Measurements from ENCODE around the gene PTPN12.
A peak's percentile ranks its signal among the peaks of the same experiment; 100 is the strongest.

The PTPN12 gene

GRCh38 chr7:77662869-77663268 is 125.8 kb downstream of the PTPN12 start:
- no peak for DNase-seq (ENCODE audit: low read depth, low spot score)

GRCh38 chr7:77664715-77665114 is 127.6 kb downstream of the PTPN12 start:
- DNase-seq (ENCODE audit: low read depth, low spot score): no peak

- DNase-seq (ENCODE audit: low read depth, low spot score): no peak
These were observed 128.1 kb downstream of the PTPN12 start for GRCh38 chr7:77665161-77665560.

- no peak for DNase-seq (ENCODE audit: low read depth, low spot score)
These were observed 130.5 kb downstream of the PTPN12 start for GRCh38 chr7:77667459-77668086.

GRCh38 chr7:77674878-77675277 is 137.8 kb downstream of the PTPN12 start:
- no peak for DNase-seq (ENCODE audit: low read depth, low spot score)

GRCh38 chr7:77679608-77680007 is 142.5 kb downstream of the PTPN12 start:
- no peak for DNase-seq (ENCODE audit: low read depth, low spot score)

GRCh38 chr7:77680266-77680665 is 143.2 kb downstream of the PTPN12 start:
- no peak for DNase-seq (ENCODE audit: low read depth, low spot score)

- DNase-seq (ENCODE audit: low read depth, low spot score): peak; percentile 57
These were observed 146.9 kb downstream of the PTPN12 start for GRCh38 chr7:77684030-77684429.

GRCh38 chr7:77685233-77685632 is 148.1 kb downstream of the PTPN12 start:
- DNase-seq (ENCODE audit: low read depth, low spot score): no peak

GRCh38 chr7:77687100-77687746 is 150.1 kb downstream of the PTPN12 start:
- no peak for DNase-seq (ENCODE audit: low read depth, low spot score)

- DNase-seq (ENCODE audit: low read depth, low spot score): no peak
These were observed 150.7 kb downstream of the PTPN12 start for GRCh38 chr7:77687747-77688144.

Data from smooth muscle cell of the brain vasculature (primary cell).